ENCODE measurements around the gene SPINK8. TPM values are rescaled to one million over a fixed set of nuclear protein-coding genes. Genes with fewer than 3 reads are reported as not detected.

Gene SPINK8
- total and polyA plus RNA-seq, 7 donors = not detected

- intact Hi-C loops (cut with DNase I) = no loop called here
- Histone ChIP-seq H3K27ac (no peak overlapping the region), H3K4me1 (peaks cover 9% of the 10 kb centered on the region), H3K4me3 (no peak overlapping the region), H3K27me3 (ENCODE audit: insufficient read depth in 3 of 3, low read length in 2 of 3) (no peaks in the 10 kb centered on the region), H3K9me3 (no peaks in the 10 kb centered on the region), H3K36me3 (ENCODE audit: insufficient read depth in 1 of 2, low read depth in 1 of 2) (peaks cover 19 to 71% of the 10 kb centered on the region in 2 donors)
- ATAC-seq (no peak), DNase-seq (no peak)
- TF ChIP-seq CTCF (IDR thresholded peaks at IDR 0.05) = no peak
- 97 to 98% (median 97%) methylated on average over 12 of the region's 12 CpGs for WGBS, 3 donors
These were observed 38.7 kb downstream of the SPINK8 start for GRCh38 chr3:48294611-48295263.

- ATAC-seq (no peak), DNase-seq (no peak)
- peaks cover 4 to 32% of the 10 kb centered on the region in 2 donors for H3K36me3 ChIP-seq (ENCODE audit: insufficient read depth in 1 of 2, low read depth in 1 of 2)
- no peak overlapping the region for H3K27ac ChIP-seq
- no peaks in the 10 kb centered on the region for H3K27me3 ChIP-seq (ENCODE audit: insufficient read depth in 3 of 3, low read length in 2 of 3)
- TF ChIP-seq CTCF (IDR thresholded peaks at IDR 0.05) = no peak
- H3K9me3 ChIP-seq = no peaks in the 10 kb centered on the region
- WGBS, 3 donors = 86 to 89% (median 88%) methylated on average over 1 of the region's 1 CpG
- no peaks in the 10 kb centered on the region for H3K4me1 ChIP-seq
- intact Hi-C loops (cut with DNase I) = no loop called here
- H3K4me3 ChIP-seq = no peak overlapping the region
These were observed 43.8 kb downstream of the SPINK8 start for GRCh38 chr3:48289659-48290058.

GRCh38 chr3:48287034-48287433 is 46.4 kb downstream of the SPINK8 start:
- no peaks in the 10 kb centered on the region for H3K27me3 ChIP-seq (ENCODE audit: insufficient read depth in 3 of 3, low read length in 2 of 3)
- DNase-seq = no peak
- ATAC-seq = no peak
- peaks cover 0 to 5% of the 10 kb centered on the region in 2 donors for H3K36me3 ChIP-seq (ENCODE audit: insufficient read depth in 1 of 2, low read depth in 1 of 2)
- no peaks in the 10 kb centered on the region for H3K9me3 ChIP-seq
- no peaks in the 10 kb centered on the region for H3K4me1 ChIP-seq
- no peak overlapping the region for H3K27ac ChIP-seq
- intact Hi-C loops (cut with DNase I) = no loop called here
- no peak for TF ChIP-seq CTCF (IDR thresholded peaks at IDR 0.05)
- no peak overlapping the region for H3K4me3 ChIP-seq

- H3K4me3 ChIP-seq = no peak overlapping the region
- ATAC-seq (no peak), DNase-seq (no peak)
- H3K9me3 ChIP-seq = no peaks in the 10 kb centered on the region
- intact Hi-C loops (cut with DNase I) = no loop called here
- H3K36me3 ChIP-seq (ENCODE audit: insufficient read depth in 1 of 2, low read depth in 1 of 2) = no peaks in the 10 kb centered on the region
- H3K27me3 ChIP-seq (ENCODE audit: insufficient read depth in 3 of 3, low read length in 2 of 3) = no peaks in the 10 kb centered on the region
- no peaks in the 10 kb centered on the region for H3K4me1 ChIP-seq
- 86 to 95% (median 86%) methylated on average over 3 of the region's 3 CpGs for WGBS, 3 donors
- no peak for TF ChIP-seq CTCF (IDR thresholded peaks at IDR 0.05)
- no peak overlapping the region for H3K27ac ChIP-seq
These were observed 47.2 kb downstream of the SPINK8 start for GRCh38 chr3:48286308-48286707.

- no peak for TF ChIP-seq CTCF (IDR thresholded peaks at IDR 0.05)
- Histone ChIP-seq H3K4me3 (no peak overlapping the region), H3K4me1 (no peaks in the 10 kb centered on the region), H3K27me3 (ENCODE audit: insufficient read depth in 3 of 3, low read length in 2 of 3) (no peaks in the 10 kb centered on the region), H3K9me3 (no peaks in the 10 kb centered on the region), H3K27ac (no peak overlapping the region), H3K36me3 (ENCODE audit: insufficient read depth in 1 of 2, low read depth in 1 of 2) (no peaks in the 10 kb centered on the region)
- intact Hi-C loops (cut with DNase I) = no loop called here
- WGBS, 3 donors = 33 to 59% (median 59%) methylated on average over 1 of the region's 1 CpG
- DNase-seq (no peak), ATAC-seq (no peak)
These were observed 47.8 kb downstream of the SPINK8 start for GRCh38 chr3:48285675-48286074.
